ENCODE data around the gene OXGR1.
"Not testable (repeated sequence)": the region's sequence is repeated elsewhere in the genome, so short reads cannot be mapped to it uniquely, and the experiment has no call there.

OXGR1 gene

DNA sequence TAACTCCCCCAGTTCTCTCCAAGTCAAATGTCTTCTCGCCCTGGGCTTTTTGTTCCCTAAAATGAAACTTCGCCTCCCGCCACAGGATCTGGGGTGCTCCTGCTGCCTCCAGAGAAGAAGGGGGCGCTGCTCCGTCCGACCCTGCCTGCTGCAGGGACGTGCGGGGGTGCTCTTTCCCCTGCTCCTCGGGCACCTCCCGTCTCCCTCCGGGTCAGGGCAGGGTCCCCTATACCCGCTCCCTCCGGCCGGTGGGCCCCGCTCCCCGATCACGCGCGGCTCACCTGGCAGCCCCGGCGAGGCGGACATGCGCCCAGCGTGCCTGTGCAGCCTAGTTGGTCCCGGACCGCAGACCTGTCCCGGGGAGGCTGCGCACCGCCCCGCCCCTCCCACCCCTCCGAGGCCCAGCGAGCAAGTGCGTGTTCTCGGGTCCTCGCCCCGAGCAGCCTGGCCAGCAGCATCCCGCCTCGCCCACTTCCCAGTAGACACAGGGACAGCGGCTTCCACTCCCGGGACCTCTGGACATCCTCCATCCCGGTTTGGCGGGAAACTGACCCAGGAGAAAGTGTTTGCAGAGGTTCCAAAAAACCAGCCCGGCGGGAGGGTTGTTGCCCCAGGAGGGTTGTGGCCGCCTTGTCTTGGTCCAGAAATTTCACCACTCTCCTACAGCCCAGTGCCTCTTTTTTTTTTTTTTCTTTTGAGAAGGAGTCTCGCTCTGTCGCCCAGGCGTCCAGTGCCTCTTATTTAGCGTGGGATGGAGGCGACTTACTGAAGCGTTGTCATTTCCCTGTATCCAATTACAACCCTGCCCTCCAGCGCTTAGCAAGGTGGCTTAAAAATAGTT, at the start of gene OXGR1:
TSS of gene OXGR1 (minus strand) at position 460 of the 841 bp plus-strand sequence. CDS start 6,717 bp downstream, outside the sequence.
- no peaks in the 10 kb centered on the region for H3K36me3 ChIP-seq
- H3K4me3 ChIP-seq, result peak within 1 kb of the TSS; percentile 64
- H3K9ac ChIP-seq, result no peak within 1 kb of the TSS
- H3K27ac ChIP-seq, result no peak within 1 kb of the TSS
- no peaks in the 10 kb centered on the region for H3K9me3 ChIP-seq
- TF ChIP-seq Cebpa-rat (IDR thresholded peaks at IDR 0.05), result no peak
- H3K27me3 ChIP-seq, result peaks cover 10% of the 10 kb centered on the region
- peaks cover 30% of the 10 kb centered on the region for H3K4me1 ChIP-seq
- H4K20me1 ChIP-seq, result no peaks in the 10 kb centered on the region
- peak within 1 kb of the TSS; percentile 97 for H3K4me2 ChIP-seq

- Histone ChIP-seq H3K4me2 (no peak overlapping the region), H3K9me3 (no peaks in the 10 kb centered on the region), H3K27me3 (no peaks in the 10 kb centered on the region), H3K27ac (no peak overlapping the region), H3K9ac (no peak overlapping the region), H3K4me3 (no peak overlapping the region), H3K36me3 (no peaks in the 10 kb centered on the region), H4K20me1 (no peaks in the 10 kb centered on the region), H3K4me1 (no peaks in the 10 kb centered on the region)
- TF ChIP-seq Cebpa-rat (IDR thresholded peaks at IDR 0.05), result no peak
Measured at GRCh38 chr13:97043302-97043701, 49.0 kb upstream of the OXGR1 start.

DNA sequence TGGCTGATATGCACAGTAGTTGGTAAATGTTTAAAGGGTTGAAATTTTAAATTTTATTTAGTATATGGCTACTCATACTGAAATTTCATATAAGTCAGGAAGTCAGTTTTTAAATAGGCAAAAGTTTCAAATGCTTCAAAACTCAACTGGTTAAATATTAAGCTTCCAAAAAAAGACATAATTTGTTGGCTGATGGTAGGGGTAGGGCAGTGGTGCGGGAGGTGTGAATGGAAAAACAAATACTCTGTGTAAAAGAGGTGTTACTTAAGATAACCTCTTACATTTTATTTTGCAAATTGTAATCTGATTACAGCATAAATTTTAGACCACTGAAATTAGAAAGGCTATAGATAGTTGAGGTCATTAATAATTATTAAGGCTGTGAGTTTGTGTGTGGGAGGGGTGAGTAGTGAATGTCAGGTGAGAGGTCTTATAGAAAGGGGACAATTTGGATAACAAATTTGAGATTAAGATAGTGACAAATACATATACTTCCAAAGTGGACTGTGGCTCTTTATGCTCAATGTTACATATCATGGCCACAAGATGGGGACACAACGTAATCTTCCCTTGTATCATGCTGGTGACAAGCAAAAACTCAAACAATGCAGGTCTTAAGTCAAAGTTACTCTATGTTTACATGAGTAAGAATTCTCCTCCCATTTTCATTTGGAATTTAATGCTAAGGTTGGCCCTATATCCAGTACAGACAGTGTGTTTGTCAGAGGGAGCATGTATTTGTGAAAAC, 36.6 kb upstream of the OXGR1 start:
- H3K4me3 ChIP-seq, result no peak overlapping the region
- no peaks in the 10 kb centered on the region for H3K27me3 ChIP-seq
- no peak overlapping the region for H3K9ac ChIP-seq
- no peak overlapping the region for H3K4me2 ChIP-seq
- TF ChIP-seq Cebpa-rat (IDR thresholded peaks at IDR 0.05), result no peak
- H3K27ac ChIP-seq, result no peak overlapping the region
- peaks cover 9% of the 10 kb centered on the region for H3K4me1 ChIP-seq
- H4K20me1 ChIP-seq, result no peaks in the 10 kb centered on the region
- peaks cover 9% of the 10 kb centered on the region; the same call in 1 of the 2 replicates for H3K9me3 ChIP-seq
- H3K36me3 ChIP-seq, result no peaks in the 10 kb centered on the region

GRCh38 chr13:97028441-97029299, 34.4 kb upstream of the OXGR1 start:
- Histone ChIP-seq H3K4me3 (no peak overlapping the region), H3K27me3 (no peaks in the 10 kb centered on the region), H4K20me1 (no peaks in the 10 kb centered on the region), H3K9ac (no peak overlapping the region), H3K4me1 (peaks cover 9% of the 10 kb centered on the region), H3K9me3 (no peaks in the 10 kb centered on the region), H3K27ac (no peak overlapping the region), H3K4me2 (no peak overlapping the region), H3K36me3 (no peaks in the 10 kb centered on the region)
- no peak for TF ChIP-seq Cebpa-rat (IDR thresholded peaks at IDR 0.05)

DNA sequence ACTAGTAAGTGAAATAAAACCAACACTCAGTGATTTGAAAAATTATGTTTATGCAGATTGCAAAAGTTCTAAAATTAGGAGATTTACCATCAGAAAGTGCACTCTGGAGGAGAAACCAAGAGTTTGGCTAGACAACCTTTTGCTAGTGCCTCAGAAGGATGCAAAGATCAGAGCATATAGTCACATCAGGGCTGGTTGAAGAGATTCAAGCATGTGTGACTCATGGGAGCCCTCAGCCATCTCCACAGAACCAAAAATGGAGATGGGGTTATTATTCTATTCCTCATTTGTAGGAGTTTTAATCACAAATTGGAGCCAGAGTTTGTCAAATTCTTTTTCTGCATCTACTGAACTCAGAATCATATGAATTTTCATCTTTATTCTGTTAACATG, 32.9 kb upstream of the OXGR1 start:
- Histone ChIP-seq H3K4me1 (peaks cover 9% of the 10 kb centered on the region), H3K27ac (no peak overlapping the region), H3K36me3 (no peaks in the 10 kb centered on the region), H3K9me3 (no peaks in the 10 kb centered on the region), H4K20me1 (no peaks in the 10 kb centered on the region), H3K4me3 (no peak overlapping the region), H3K4me2 (0 out of 2 replicates have a peak overlapping the region, but pooled peaks have one; percentile 10), H3K27me3 (no peaks in the 10 kb centered on the region), H3K9ac (no peak overlapping the region)
- no peak for TF ChIP-seq Cebpa-rat (IDR thresholded peaks at IDR 0.05)

DNA sequence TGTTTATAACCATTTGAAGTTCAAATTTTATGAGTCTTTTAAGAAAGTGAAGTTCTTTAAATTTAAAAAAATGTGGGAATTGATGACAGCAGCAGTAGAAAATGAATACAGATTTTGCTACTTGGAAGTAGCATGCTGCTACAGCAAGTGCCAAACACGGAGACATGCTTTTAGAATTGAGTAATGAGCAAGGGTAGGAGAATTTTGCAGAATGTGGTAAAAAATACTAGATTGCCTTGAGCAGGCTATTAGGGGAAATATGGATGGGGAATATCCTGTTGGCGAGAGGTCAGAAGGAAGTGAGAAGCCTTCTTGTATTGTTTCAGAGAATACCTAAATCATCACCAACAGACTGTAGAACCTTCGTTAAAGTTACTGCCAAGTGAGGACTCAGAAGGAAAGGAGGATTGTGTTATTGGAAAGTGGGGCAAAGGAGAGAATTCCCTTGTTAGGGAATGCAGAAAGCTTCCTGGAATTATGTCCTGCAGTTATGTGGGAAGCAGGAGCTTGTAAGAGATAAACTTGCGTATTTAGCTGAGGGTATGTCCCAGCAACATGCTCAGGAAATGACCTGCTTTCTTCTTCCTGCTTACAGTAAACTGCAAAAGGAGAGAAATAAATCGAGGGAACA, 32.4 kb upstream of the OXGR1 start:
- Histone ChIP-seq H3K36me3 (no peaks in the 10 kb centered on the region), H3K4me1 (peaks cover 9% of the 10 kb centered on the region), H3K9ac (no peak overlapping the region), H4K20me1 (no peaks in the 10 kb centered on the region), H3K4me3 (no peak overlapping the region), H3K9me3 (no peaks in the 10 kb centered on the region), H3K27me3 (no peaks in the 10 kb centered on the region), H3K4me2 (0 out of 2 replicates have a peak overlapping the region, but pooled peaks have one; percentile 10), H3K27ac (no peak overlapping the region)
- no peak for TF ChIP-seq Cebpa-rat (IDR thresholded peaks at IDR 0.05)

DNA sequence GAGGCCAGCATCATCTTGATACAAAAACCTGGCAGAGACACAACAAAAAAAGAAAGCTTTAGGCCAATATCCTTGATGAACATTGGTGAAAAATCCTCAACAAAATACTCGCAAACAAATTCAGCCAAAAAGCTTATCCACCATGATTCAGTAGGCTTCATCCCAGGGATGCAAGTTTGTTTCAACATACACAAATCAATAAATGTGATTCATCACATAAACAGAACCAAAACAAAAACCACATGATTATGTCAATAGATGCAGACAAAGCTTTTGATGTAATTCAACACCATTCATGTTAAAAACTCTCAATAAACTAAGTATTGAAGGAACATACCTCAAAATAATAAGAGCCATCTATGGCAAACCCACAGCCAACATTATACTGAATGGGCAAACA, 29.5 kb upstream of the OXGR1 start:
- not testable (repeated sequence) for H3K4me1 ChIP-seq, H3K27me3 ChIP-seq, H3K36me3 ChIP-seq, H3K4me3 ChIP-seq, H4K20me1 ChIP-seq, H3K4me2 ChIP-seq, H3K27ac ChIP-seq, H3K9ac ChIP-seq, H3K9me3 ChIP-seq

DNA sequence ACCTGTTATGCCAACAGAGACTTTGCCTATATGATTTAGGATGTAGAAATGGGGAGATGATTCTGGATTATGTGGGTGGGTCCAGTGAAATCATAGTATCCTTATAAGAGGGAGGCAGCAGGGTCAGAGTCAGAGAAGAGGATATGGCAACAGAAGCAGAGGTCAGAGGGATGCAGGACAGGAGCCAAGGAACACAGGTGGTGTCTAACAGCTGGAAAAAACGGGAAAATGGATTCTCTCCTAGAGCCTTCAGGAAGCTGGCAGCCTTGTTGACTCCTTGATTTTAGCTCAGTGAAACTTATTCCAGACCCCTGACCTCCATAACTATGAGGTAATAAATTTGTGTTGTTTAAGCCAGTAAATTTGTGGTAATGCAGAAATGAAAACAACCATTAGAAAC, 28.8 kb upstream of the OXGR1 start:
- no peaks in the 10 kb centered on the region for H3K9me3 ChIP-seq
- H3K36me3 ChIP-seq, result no peaks in the 10 kb centered on the region
- no peaks in the 10 kb centered on the region for H4K20me1 ChIP-seq
- peaks cover 9% of the 10 kb centered on the region for H3K4me1 ChIP-seq
- no peak overlapping the region for H3K27ac ChIP-seq
- H3K4me3 ChIP-seq, result no peak overlapping the region
- H3K27me3 ChIP-seq, result no peaks in the 10 kb centered on the region
- H3K4me2 ChIP-seq, result no peak overlapping the region
- no peak overlapping the region for H3K9ac ChIP-seq
- TF ChIP-seq Cebpa-rat (IDR thresholded peaks at IDR 0.05), result no peak

GRCh38 chr13:97021241-97021640, 27.0 kb upstream of the OXGR1 start:
- H3K36me3 ChIP-seq, result no peaks in the 10 kb centered on the region
- H3K27ac ChIP-seq, result no peak overlapping the region
- no peak overlapping the region for H3K4me3 ChIP-seq
- TF ChIP-seq Cebpa-rat (IDR thresholded peaks at IDR 0.05), result no peak
- no peaks in the 10 kb centered on the region for H3K4me1 ChIP-seq
- no peaks in the 10 kb centered on the region for H4K20me1 ChIP-seq
- no peak overlapping the region for H3K4me2 ChIP-seq
- H3K27me3 ChIP-seq, result no peaks in the 10 kb centered on the region
- no peak overlapping the region for H3K9ac ChIP-seq
- H3K9me3 ChIP-seq, result peaks cover 3% of the 10 kb centered on the region; the same call in 1 of the 2 replicates

Measured in BLaER1 (cell line).